GM23248 (cell line): ENCODE measurements around the gene EIF4G1.

ENCODE experiments used
- EZH2 ChIP-seq: fragments of 200-600 bp; sonication (generic); IDR thresholded peaks from 2 replicates; pipeline ENCODE4 v1.6.1; 2018; ENCODE audit warnings: antibody characterized with exemption, mild to moderate bottlenecking; ENCODE audit not compliant: insufficient read depth, poor library complexity, severe bottlenecking
- EZH2phosphoT487 ChIP-seq: fragments of 200-600 bp; sonication (generic); IDR thresholded peaks from 2 replicates; pipeline ENCODE4 v1.6.1; 2018; ENCODE audit warnings: antibody characterized with exemption, moderate library complexity, mild to moderate bottlenecking, low read depth; ENCODE audit not compliant: insufficient read depth

- TF ChIP-seq EZH2phosphoT487 (no peak), EZH2 (no peak)
Observed at GRCh38 chr3:184295771-184296170, 18.6 kb upstream of the EIF4G1 start.
